Measurements from ENCODE around the gene GNAI1.

The GNAI1 gene

GRCh38 chr7:80253237-80253636, 118.6 kb downstream of the GNAI1 start:
- DNase-seq (ENCODE audit: low read depth in 2 of 2) = no peak

GRCh38 chr7:80253653-80254052, 119.0 kb downstream of the GNAI1 start:
- no peak for DNase-seq (ENCODE audit: low read depth in 2 of 2)

- DNase-seq (ENCODE audit: low read depth in 2 of 2) = no peak
Observed at GRCh38 chr7:80255656-80256055, 121.0 kb downstream of the GNAI1 start.

- DNase-seq (ENCODE audit: low read depth in 2 of 2) = no peak
Observed at GRCh38 chr7:80257756-80258155, 123.1 kb downstream of the GNAI1 start.

GRCh38 chr7:80260606-80261005, 126.0 kb downstream of the GNAI1 start:
- DNase-seq (ENCODE audit: low read depth in 2 of 2) = no peak

- no peak for DNase-seq (ENCODE audit: low read depth in 2 of 2)
Observed at GRCh38 chr7:80263333-80263732, 128.7 kb downstream of the GNAI1 start.

DNA sequence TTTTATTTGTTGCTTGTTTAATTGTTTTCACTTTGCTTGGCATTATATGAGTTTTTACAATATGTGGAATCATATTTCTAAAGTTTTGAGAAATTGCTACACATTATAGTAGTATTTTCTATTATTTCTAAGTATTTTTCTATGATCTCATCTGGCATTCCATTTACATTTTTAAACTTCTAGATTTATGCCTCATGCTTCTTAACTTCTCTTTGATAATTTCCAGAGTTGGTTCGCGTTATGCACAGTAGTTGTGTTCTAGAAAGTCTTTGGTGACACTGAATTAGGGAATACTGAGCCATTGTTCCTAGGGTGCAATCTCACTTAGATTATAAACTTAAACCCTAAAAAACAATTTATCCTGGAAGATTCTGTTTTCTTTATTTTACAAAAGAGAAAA, 129.2 kb downstream of the GNAI1 start:
- no peak for DNase-seq (ENCODE audit: low read depth in 2 of 2)

GRCh38 chr7:80264769-80265495, 130.3 kb downstream of the GNAI1 start:
- no peak for DNase-seq (ENCODE audit: low read depth in 2 of 2)

DNA sequence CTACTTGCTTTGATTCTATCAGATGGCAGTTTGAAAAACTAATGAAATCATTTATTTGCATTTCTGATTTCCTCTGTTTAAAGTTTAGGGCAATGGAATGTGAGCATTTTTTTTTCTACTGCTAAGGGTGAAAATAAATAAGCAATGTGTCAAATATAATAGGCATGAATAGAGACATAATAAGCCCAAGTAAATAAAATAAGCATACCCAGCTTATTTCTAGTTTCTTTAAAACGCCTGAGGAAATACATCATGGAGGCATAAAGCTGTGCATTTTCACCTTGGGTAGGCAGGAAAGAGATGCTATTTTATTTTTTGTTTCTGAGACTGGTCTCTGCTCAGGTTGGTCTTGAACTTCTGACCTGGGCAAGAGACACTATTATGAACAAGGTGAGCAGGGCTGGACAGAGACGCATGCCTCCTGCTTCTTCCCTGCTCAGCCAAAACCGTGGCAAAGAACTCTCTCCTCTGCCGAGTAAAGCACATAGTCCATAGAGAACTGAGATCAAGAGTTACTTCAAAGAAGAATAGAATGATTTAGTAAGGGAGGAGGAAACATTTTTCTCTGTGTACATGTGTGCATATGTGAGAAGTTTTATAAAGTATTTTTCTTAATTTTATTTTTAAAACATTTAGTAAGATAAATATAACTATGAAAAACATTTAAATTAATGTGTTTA, 138.1 kb downstream of the GNAI1 start:
- no peak for DNase-seq (ENCODE audit: low read depth in 2 of 2)

DNA sequence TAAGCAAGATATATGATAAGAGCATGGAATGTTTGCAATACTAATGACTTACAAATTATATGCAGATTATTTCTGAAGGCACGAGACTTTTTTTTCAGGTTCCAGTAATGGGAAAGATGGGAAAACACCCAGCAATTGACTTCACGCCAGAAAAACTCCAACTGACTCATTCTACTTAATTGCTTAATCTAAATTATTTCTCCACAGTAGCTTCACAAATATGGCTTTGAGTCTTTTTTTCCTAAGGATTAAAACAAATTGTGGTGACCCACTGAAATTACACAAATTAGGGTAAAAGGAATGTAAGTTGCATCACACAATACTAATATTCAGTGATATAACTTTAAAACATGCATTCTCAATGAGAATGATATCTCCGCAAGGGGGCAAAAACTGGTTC, 138.7 kb downstream of the GNAI1 start:
- DNase-seq (ENCODE audit: low read depth in 2 of 2) = no peak

- no peak for DNase-seq (ENCODE audit: low read depth in 2 of 2)
Observed at GRCh38 chr7:80275192-80275605, 140.6 kb downstream of the GNAI1 start.
